GDM1 (cell line): ENCODE results near the gene FXR2.
A peak's percentile ranks its signal among the peaks of the same experiment; 100 is the strongest.
"Not testable (repeated sequence)": the region's sequence is repeated elsewhere in the genome, so short reads cannot be mapped to it uniquely, and the experiment has no call there.

ENCODE experiments used
- DNase-seq: peaks from one replicate; lab custom pipeline; 2025; lab: John Stamatoyannopoulos, UW

Gene FXR2

GRCh38 chr17:7629939-7630571 is 15.4 kb upstream of the FXR2 start, which contains the start of gene SHBG:
Gene SHBG (plus strand): TSS chr17:7630135. CDS start chr17:7630173, 38 bp downstream.
- DNase-seq = no peak

GRCh38 chr17:7627250-7628121 is 12.8 kb upstream of the FXR2 start, which contains the start of gene SAT2:
Gene SAT2 (minus strand): TSS chr17:7627821. CDS start chr17:7627635, 186 bp downstream.
- peak; percentile 79 for DNase-seq

DNA sequence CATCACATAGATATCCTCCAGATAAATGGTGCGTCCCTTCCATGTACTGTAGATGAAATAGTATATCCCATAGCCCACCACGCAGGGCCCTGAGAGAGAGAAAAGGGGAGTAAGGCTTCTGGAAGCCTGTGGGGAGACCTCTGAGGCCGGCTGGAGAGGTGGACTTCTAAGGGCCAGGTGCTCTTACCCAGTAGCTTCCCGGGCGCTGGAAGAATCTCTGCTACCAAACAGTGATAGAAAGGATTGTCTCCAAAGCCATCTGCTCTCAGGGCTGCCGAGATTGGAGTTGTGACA is 12.2 kb upstream of the FXR2 start:
- no peak for DNase-seq

GRCh38 chr17:7626307-7626706 is 11.6 kb upstream of the FXR2 start:
- no peak for DNase-seq

- DNase-seq = not testable (repeated sequence)
Observed at GRCh38 chr17:7625749-7626148, 11.1 kb upstream of the FXR2 start.

DNA sequence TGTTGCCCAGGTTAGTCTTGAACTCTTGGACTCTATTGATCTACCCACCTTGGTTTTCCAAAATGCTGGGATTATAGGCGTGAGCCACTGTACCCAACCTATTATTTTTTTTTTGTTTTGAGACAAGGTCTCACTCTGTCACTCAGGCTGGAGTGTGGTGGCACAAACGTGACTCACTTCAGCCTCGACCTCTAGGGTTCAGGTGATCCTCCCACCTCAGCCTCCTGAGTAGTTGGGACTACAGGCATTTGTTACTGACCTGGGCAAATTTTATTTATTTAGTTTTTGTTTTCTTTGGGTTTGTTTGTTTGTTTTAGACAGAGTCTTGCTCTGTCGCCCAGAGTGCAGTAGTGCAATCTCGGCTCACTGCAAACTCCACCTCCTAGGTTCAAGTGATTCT is 9.0 kb upstream of the FXR2 start:
- DNase-seq = no peak

GRCh38 chr17:7620835-7621234 is 6.1 kb upstream of the FXR2 start:
- DNase-seq = no peak

DNA sequence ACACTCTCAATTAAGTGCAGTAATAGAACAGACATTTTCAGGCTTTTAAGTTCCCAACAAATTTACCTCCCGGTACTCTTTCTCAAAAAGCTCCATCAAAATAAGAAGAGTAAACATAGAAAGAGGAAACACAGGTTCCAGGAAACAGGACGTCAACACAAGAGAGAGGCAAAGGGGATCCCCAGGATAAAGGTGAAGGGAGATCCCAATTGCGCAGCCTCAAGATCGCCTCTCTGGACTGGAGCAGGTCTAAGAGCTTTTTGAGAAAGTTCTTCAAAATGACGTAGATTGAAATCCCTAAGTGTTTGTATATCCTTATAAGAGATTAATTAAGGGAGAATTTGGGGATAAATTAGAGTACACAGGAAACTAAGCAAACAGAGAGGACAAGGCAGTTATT is 3.9 kb upstream of the FXR2 start:
- no peak for DNase-seq

GRCh38 chr17:7615265-7615747 is 609 bp upstream of the FXR2 start:
- DNase-seq = no peak

GRCh38 chr17:7613769-7614424 is 800 bp downstream of the FXR2 start:
- DNase-seq = no peak

DNA sequence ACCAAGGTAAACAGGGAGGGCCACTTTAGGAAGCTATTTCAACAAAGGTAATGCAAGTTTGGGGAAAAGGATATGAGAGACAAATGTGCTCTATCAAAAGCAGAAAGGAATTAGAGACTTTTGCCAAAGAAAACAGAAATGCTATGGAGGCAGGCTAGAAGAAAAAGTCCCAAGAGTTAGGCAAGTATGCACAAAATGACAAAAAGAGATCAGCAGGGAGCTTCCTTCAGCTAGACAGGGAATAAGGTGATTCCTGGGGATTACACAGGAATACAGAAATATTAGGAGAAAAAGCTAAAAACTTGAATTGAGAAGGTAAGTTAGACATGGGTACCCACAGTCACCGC is 2.4 kb downstream of the FXR2 start:
- no peak for DNase-seq

- no peak for DNase-seq
Observed at GRCh38 chr17:7611635-7612293, 2.9 kb downstream of the FXR2 start.

- DNase-seq = no peak
Observed at GRCh38 chr17:7610641-7611040, 4.1 kb downstream of the FXR2 start.

DNA sequence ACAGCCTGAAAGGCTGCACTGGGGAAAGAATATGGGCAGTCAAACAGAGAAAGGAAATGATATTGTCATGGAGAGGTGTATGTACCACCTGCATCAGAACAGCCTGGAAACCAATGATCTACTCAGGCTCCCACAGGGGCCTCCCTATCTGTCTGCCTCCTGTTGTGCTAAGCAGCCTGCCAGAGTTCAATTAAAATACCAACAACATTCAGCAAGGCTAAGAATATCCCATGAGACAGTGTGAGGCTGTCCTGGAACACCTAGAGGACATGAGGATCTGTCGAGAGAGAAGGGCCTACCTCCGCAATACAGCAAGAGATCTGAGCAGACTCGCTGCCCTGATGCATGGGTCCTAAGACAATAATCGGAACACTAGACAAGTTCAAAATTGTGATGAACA is 8.4 kb downstream of the FXR2 start:
- DNase-seq = no peak

DNA sequence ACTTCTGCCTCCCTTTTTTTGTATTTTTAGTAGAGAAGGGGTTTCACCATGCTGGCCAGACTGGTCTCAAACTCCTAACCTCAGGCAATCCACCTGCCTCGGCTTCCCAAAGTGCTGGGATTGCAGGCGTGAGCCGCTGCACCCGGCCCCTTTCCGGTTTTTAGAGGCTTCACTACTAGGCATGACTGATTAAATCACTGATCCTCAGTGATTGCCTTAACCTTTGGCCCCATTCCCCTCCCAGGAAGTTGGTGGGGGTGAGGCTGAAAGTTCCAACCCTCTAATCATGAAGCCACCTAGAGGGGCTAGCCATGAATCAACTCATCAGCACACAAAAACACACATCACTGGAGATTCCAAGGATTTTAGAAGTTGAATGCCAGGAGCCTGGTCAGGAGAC is 17.1 kb downstream of the FXR2 start:
- DNase-seq = not testable (repeated sequence)

DNA sequence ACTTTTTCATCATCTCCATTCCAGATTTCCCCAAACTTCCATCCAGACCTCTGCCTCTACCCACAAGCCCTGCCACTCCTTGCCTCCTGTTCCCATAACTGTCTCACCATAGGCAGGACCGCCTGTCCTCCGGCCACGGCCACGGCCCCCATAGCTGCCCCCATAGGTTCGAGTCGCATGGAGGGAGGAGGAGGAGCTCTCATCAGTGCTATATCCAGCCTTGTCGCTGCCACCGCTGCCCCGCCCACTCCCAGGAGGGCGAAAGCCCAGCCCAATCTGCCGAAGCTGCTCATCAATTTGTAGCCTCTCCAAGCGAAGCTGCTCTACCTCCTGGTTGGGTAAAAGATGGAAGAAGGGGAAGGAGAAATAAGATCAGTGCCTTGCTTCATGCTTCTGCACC is 21.4 kb downstream of the FXR2 start:
- no peak for DNase-seq

DNA sequence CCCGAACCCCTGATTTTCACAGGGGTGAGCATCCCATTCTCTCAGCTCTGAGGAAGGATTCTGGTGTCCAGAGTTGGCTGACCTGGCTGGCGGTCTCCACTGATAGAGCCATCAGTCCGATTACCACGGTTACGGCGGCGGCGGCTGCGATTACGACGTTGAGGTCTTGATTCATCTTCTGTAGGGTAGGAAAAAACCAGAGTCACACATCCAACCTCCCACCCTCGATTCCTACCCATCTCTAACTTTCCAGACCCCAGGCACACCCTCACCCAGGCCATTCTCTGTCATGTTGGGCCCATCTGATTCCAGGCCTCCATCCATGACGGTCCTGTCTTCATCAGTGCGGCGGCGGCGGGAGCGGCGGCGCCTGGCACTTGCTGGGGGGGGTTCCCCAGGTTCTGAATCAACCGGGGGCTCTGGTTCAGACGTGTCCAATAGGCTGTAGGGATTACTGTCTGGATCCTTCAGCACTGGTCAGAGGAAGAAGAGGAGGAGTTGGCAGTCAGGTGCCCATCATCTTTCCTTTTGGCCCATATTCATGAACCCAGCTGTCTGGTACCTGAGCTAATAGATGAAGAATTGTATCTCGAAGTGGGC is 22.2 kb downstream of the FXR2 start:
- DNase-seq = no peak

GRCh38 chr17:7591596-7591995 is 23.1 kb downstream of the FXR2 start:
- DNase-seq = no peak

GRCh38 chr17:7590743-7591142 is 24.0 kb downstream of the FXR2 start:
- no peak for DNase-seq

DNA sequence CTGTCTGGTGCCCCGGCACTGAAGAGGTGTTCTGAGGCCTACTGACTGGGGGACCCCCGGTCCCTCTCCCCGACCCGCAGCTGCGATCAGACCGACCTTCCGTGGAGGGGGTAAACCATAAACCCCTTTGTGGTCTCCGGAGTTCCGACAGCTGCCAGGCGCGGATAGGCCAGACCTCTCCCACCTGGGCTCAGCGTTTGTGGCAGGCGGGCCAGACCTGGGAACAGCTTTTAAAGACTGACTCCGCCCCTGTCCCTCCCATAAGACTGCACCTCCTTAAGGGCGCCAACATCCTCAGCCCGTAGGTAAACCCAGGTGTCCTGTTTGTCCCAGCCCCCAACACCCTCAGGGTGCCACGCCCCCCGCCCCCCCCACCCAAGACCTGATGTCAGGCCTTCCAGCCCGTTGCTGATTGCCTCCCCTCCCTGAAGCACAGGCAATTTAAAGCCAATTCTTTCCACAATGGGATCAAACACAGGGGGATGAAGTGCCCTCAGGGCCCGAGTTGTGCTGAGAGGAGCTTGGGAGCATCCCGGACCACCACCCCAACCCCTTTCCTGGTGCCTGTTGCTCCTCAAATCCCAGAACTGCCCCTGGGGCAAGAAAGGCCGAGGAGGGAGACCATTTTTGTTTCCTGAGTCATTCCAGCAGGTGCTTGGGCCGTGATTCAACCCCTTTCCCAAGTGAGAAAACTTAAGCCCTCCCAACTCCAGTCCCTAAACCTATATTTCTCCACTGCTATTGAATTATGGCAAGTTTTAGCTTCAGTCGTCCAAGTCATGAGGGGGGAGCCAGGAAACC is 24.6 kb downstream of the FXR2 start, which contains the start of gene SOX15:
SOX15 (minus strand) TSS at position 204 of the 801 bp plus-strand sequence. CDS start 418 bp downstream, outside the sequence.
- no peak for DNase-seq
